ENCODE results near the gene KLHL29.

KLHL29 gene

DNA sequence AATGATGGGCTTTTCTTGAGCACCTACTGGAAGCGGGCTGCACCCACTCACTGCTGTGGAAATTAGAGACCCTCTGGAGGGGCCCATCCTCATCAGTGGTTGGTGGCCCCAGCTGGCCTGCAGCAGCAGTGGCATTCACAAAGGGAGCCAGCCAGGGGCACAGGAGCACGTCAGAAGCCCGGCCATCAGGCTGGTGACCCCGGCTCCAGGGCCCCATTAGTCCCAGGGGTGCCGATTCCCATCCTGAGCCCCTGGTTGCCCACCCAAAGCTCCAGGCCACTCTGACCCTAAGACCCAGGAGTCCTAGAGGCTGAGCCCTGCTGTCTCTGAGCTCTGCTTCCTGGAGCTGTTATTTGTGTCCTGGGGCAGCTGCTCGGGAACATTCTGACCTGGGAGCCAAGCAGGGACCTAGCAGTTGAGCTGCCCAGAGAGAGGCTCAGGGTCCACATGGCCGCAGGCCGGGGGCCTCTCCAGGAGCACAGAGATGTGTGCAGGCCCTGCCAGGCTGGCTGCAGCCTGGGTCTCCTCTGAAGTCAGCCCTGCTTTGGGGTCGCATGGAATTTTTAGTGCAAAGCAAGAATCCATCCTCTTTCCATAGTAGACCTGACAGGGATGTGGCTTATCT is 207.2 kb downstream of the KLHL29 start:
- Histone ChIP-seq H3K27ac (ENCODE audit: low read depth, low read length) (no peak overlapping the region), H3K36me3 (ENCODE audit: control insufficient read depth, low read length) (no peaks in the 10 kb centered on the region), H3K4me3 (ENCODE audit: low read length) (no peak overlapping the region), H4K20me1 (ENCODE audit: control insufficient read depth, insufficient read depth, low read depth, low read length) (no peaks in the 10 kb centered on the region), H3K4me1 (ENCODE audit: control insufficient read depth, low read length) (no peaks in the 10 kb centered on the region), H3K79me2 (ENCODE audit: control insufficient read depth, low read length) (no peaks in the 10 kb centered on the region), H3K27me3 (ENCODE audit: control insufficient read depth, low read length) (no peaks in the 10 kb centered on the region), H3F3A (ENCODE audit: control insufficient read depth, insufficient read depth) (no peaks in the 10 kb centered on the region), H3K4me2 (ENCODE audit: low read length) (no peak overlapping the region), H3K9me2 (replicated peaks; ENCODE audit: control insufficient read depth, low read length) (no peaks in the 10 kb centered on the region), H3K9me3 (ENCODE audit: control insufficient read depth, insufficient read depth, low read length) (no peaks in the 10 kb centered on the region)
- TF ChIP-seq, protein P1, sequence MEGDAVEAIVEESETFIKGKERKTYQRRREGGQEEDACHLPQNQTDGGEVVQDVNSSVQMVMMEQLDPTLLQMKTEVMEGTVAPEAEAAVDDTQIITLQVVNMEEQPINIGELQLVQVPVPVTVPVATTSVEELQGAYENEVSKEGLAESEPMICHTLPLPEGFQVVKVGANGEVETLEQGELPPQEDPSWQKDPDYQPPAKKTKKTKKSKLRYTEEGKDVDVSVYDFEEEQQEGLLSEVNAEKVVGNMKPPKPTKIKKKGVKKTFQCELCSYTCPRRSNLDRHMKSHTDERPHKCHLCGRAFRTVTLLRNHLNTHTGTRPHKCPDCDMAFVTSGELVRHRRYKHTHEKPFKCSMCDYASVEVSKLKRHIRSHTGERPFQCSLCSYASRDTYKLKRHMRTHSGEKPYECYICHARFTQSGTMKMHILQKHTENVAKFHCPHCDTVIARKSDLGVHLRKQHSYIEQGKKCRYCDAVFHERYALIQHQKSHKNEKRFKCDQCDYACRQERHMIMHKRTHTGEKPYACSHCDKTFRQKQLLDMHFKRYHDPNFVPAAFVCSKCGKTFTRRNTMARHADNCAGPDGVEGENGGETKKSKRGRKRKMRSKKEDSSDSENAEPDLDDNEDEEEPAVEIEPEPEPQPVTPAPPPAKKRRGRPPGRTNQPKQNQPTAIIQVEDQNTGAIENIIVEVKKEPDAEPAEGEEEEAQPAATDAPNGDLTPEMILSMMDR (IDR thresholded peaks at IDR 0.05; ENCODE audit: low read depth, low read length, poor library complexity, severe bottlenecking): no peak
- no peak for TF ChIP-seq EZH2phosphoT487 (IDR thresholded peaks at IDR 0.05; ENCODE audit: borderline replicate concordance, low read length)

DNA sequence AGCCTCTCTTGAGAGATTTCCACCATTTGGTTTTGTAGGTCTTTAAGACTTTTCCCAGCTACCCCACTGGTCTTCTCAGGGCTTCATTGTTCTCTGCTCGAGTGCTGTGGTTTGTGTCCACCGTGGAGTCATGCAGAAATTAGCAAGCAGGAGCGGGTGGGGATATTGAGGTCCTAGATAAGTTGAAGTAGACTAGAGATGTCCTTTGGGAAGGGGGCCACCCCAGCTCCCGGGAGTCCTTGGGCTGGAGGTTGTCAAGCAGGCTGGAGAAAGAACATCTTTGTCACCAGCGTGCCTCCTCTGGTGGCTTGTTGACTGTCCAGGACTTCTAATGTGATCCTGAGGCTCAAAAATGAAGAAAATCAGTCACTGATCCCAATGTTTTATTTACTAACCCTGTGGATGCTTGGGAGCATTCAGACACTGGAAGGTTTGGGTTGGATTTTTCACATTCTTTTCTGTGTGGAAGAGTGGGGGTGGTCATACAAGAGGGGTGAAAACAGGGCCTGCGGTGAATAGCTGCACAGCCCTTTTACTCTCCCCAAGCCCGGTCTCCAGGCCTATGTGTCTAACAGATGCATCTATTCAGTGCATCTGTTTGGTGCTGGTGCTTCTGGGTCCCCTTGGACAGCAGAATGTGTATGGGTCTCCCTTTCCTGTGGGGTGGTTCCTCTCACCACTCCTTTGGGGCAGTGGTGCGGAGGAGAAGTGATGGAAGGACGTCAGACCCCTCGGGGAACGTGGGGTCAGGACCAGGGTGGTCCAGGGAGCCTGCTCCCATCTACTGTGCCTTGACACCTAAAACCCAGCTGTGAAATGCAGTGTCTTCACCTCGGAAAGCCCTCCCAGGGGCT is 208.1 kb downstream of the KLHL29 start:
- H3K36me3 ChIP-seq (ENCODE audit: control insufficient read depth, low read length): no peaks in the 10 kb centered on the region
- H3K79me2 ChIP-seq (ENCODE audit: control insufficient read depth, low read length): no peaks in the 10 kb centered on the region
- H3K27ac ChIP-seq (ENCODE audit: low read depth, low read length): no peak overlapping the region
- no peaks in the 10 kb centered on the region for H3K9me2 ChIP-seq (replicated peaks; ENCODE audit: control insufficient read depth, low read length)
- no peak for TF ChIP-seq EZH2phosphoT487 (IDR thresholded peaks at IDR 0.05; ENCODE audit: borderline replicate concordance, low read length)
- TF ChIP-seq, protein P1 (IDR thresholded peaks at IDR 0.05; ENCODE audit: low read depth, low read length, poor library complexity, severe bottlenecking): no peak
- no peaks in the 10 kb centered on the region for H3F3A ChIP-seq (ENCODE audit: control insufficient read depth, insufficient read depth)
- H3K27me3 ChIP-seq (ENCODE audit: control insufficient read depth, low read length): no peaks in the 10 kb centered on the region
- no peaks in the 10 kb centered on the region for H3K9me3 ChIP-seq (ENCODE audit: control insufficient read depth, insufficient read depth, low read length)
- no peak overlapping the region for H3K4me3 ChIP-seq (ENCODE audit: low read length)
- H4K20me1 ChIP-seq (ENCODE audit: control insufficient read depth, insufficient read depth, low read depth, low read length): no peaks in the 10 kb centered on the region
- H3K4me2 ChIP-seq (ENCODE audit: low read length): no peak overlapping the region
- no peaks in the 10 kb centered on the region for H3K4me1 ChIP-seq (ENCODE audit: control insufficient read depth, low read length)

DNA sequence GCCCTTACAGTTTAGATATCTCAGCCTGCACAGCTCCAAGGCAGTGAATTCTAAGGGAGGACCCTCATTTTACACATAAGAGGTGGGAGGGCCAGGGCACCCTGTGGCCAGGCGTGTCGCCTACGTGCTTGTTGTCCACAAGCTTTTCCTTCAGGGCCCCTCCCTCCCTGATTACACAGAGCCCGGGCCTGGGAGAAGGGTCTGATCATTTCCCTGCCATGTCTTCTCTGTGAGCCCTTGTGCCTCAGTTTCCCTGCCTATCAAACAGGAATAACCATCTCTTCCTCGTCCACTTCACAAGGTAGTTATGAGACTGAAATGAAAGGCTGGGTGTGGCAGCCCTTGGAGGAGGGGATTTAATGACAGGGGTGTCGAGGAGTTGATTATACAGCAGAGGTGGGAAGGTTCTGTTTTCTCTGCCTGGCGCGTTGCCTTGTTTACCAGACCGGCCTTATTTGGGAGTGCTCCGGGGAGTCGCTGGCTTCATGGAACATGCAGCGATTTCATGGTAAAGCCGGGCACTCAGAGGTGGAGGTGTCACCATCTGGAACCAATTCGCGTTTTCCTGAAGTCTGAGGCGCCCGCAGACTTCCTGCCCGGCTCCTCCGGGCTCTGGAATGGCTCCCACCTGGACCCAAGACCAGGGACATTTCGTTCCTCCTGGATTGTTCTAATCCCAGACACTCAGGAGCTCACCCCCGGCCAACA is 208.9 kb downstream of the KLHL29 start:
- Histone ChIP-seq H3K27me3 (ENCODE audit: control insufficient read depth, low read length) (no peaks in the 10 kb centered on the region), H3K4me2 (ENCODE audit: low read length) (no peak overlapping the region), H3K79me2 (ENCODE audit: control insufficient read depth, low read length) (no peaks in the 10 kb centered on the region), H3K36me3 (ENCODE audit: control insufficient read depth, low read length) (no peaks in the 10 kb centered on the region), H4K20me1 (ENCODE audit: control insufficient read depth, insufficient read depth, low read depth, low read length) (no peaks in the 10 kb centered on the region), H3K9me3 (ENCODE audit: control insufficient read depth, insufficient read depth, low read length) (no peaks in the 10 kb centered on the region), H3K4me3 (ENCODE audit: low read length) (no peak overlapping the region), H3K9me2 (replicated peaks; ENCODE audit: control insufficient read depth, low read length) (no peaks in the 10 kb centered on the region), H3K27ac (ENCODE audit: low read depth, low read length) (no peak overlapping the region), H3F3A (ENCODE audit: control insufficient read depth, insufficient read depth) (no peaks in the 10 kb centered on the region), H3K4me1 (ENCODE audit: control insufficient read depth, low read length) (no peaks in the 10 kb centered on the region)
- no peak for TF ChIP-seq EZH2phosphoT487 (IDR thresholded peaks at IDR 0.05; ENCODE audit: borderline replicate concordance, low read length)
